ENCODE data around the gene PNPT1.

Gene PNPT1

DNA sequence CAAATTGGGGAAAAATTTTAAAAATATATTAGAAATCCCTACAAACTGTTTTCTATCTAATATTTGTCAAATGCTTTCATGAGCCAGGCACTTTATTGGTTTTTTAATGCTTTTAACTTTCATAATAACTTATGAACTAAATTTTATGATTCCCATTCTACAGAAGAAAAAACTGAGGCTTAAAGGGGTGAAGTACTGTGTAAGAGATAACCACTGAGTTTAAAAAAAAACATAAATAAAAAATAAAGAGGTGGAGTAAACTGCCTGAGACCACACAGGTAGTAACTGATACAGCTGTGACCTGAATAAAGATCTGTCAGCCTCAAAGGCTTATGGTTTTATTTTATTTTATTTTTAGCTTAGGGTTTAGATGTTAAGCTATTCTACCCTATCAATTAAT lies 24.7 kb downstream of the PNPT1 start:
- DNase-seq (ENCODE audit: low spot score): no peak

DNA sequence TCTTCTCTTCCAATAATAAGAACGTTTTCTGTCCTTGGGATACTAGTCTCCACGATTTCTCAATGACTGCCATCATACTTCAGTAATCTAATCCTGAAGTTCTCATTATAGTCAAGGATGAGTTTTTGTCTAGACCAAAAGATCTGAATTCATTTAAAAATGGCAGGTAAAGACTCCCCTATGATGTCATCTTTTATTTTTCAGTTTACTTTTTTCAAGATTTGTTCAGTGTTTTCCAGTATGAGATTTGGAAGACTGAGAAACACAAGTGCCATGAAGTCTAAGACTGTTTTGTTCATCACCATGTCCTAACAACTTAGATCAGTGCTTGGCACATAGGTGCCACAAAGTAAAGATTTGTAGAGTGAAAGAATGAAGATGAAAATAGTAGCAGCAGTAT lies 40.4 kb downstream of the PNPT1 start:
- DNase-seq (ENCODE audit: low spot score): no peak

GRCh38 chr2:55649211-55649610 lies 44.4 kb downstream of the PNPT1 start:
- no peak for DNase-seq (ENCODE audit: low spot score)

DNA sequence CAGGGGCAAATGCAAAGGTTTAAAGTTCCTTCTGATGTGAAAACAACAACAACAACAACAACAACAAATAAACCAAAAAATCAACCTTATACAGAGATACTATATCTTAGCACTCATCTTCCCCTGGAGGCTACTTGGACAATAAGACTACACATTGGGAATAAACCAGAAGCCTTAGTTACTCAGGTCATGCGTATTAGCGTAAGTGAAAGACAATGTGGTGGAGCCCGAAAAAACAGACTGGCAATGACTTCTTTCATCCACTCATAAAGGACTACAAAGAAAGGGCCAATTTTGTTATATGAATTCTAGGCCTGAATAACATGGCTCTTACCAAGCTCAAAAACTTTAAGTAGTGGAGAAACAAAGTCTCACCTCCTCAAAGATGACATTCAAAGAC lies 56.8 kb downstream of the PNPT1 start:
- no peak for DNase-seq (ENCODE audit: low spot score)

DNA sequence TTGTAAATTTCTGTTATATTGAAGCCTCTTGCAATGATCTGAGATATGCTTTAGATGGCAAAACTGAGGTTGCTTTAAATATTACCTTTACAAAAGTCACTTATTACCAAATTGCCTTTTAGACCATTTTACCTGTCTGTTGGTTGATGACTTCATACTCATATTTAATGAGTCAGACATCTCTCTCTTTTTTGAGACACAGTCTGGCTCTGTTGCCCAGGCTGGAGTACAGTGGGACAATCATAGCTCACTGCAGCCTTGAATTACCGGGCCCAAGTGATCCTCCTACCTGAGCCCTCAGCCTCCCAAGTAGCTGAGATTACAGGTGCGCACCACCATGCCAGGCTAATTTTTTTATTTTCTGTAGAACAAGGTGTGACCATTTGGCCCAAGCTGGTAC lies 64.7 kb downstream of the PNPT1 start:
- no peak for DNase-seq (ENCODE audit: low spot score)

DNA sequence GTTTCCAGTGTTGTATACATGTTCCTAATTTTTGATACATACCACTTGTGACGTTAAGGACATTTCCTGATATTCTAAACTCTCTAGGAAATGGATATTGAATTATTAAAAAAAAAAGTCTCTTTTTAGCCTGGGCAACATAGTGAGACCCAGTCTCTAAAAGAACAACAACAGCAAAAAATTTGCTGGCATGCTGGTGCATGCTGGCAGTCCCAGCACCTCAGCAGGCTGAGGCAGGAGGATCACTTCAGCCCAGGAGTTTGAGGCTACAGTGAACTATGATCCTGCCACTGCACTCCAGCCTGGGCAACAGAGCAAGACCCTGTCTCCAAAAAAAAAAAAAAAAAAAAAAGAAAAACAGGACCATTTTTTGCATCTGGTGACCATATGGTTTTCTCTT lies 65.7 kb downstream of the PNPT1 start:
- DNase-seq (ENCODE audit: low spot score): no peak

GRCh38 chr2:55621802-55622201 lies 71.8 kb downstream of the PNPT1 start:
- DNase-seq (ENCODE audit: low spot score): no peak

GRCh38 chr2:55620123-55620779 lies 73.4 kb downstream of the PNPT1 start:
- DNase-seq (ENCODE audit: low spot score): peak; percentile 22

GRCh38 chr2:55618275-55619055 lies 75.2 kb downstream of the PNPT1 start:
- peak; percentile 50 for DNase-seq (ENCODE audit: low spot score)

DNA sequence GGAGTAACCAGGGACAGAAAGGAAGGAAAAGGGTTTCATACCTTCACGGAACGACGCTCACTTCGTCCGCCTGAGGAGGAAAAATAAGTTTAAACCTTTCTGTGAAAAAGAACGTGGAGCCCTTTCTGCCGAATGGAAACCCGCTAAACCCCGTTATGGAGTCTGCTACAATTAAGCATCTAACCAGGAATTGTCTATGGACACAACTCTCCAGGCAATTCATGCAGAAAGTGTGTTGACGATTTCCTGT lies 75.7 kb downstream of the PNPT1 start:
- no peak for DNase-seq (ENCODE audit: low spot score)

- DNase-seq (ENCODE audit: low spot score): peak; percentile 81
These were observed 76.2 kb downstream of the PNPT1 start, which contains the start of gene PPP4R3B for GRCh38 chr2:55617175-55618024. TSS of gene PPP4R3B (minus strand) at chr2:55617622. CDS start at chr2:55617285, 337 bp downstream.

GRCh38 chr2:55616551-55617174 lies 77.0 kb downstream of the PNPT1 start:
- peak; percentile 23 for DNase-seq (ENCODE audit: low spot score)

DNA sequence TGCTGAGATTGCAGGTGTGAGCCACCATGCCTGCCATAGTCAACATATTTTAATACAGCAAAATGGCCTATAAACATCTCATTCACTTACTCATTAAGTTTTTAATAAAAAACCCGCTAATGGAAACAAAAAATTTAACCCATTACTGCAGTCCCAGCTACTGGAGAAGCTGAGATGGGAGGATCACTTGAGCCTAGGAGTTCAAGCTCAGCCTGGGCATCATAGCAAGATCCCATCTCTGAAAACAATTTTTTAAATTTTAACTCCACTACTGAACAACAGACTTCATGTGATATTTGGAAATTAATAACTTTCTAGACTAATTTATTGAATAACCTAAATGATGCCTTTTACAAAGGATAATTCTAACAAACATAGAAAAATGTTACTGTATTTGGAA lies 81.6 kb downstream of the PNPT1 start:
- DNase-seq (ENCODE audit: low spot score): no peak

GRCh38 chr2:55610954-55611743 lies 82.5 kb downstream of the PNPT1 start:
- no peak for DNase-seq (ENCODE audit: low spot score)

GRCh38 chr2:55609938-55610578 lies 83.6 kb downstream of the PNPT1 start:
- no peak for DNase-seq (ENCODE audit: low spot score)

- DNase-seq (ENCODE audit: low spot score): no peak
These were observed 84.3 kb downstream of the PNPT1 start for GRCh38 chr2:55609193-55609794.

DNA sequence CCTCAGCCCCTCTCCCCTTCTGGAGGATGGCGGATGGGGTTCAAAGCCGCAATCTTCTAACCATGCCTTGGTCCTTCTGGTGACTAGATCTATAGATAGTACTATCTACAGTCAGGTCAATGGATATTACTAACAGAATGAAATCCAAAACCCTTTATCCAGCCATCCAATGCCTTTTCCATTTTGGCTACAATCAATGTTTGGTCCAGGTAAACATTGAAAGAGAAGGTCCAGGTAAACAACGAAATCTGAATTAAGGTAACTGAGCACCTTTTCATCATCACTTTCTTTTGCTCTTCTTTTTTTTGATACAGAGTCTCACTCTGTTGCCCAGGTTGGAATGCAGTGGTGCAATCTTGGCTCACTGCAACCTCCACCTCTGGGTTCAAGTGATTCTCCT lies 85.9 kb downstream of the PNPT1 start:
- DNase-seq (ENCODE audit: low spot score): no peak

GRCh38 chr2:55604027-55604565 lies 89.5 kb downstream of the PNPT1 start:
- DNase-seq (ENCODE audit: low spot score): no peak

DNA sequence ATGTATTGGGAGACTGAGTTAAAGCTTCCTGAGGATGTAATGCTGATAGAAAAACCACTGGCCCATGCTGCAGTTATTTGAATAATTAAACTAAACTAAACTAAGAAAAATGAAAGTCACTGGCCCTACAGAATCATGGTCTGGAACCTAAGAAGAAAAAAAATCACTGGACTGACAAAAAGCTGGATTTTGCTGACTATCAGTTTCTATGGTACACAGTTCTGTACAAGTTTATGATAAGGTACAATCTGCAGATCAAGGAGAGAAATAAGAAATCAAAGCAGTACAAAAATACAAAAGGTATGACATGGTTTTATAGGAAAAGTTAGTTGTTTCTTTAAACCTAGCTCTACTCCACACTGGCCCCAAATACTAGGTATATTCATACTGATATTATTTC lies 91.8 kb downstream of the PNPT1 start:
- DNase-seq (ENCODE audit: low spot score): no peak

- no peak for DNase-seq (ENCODE audit: low spot score)
These were observed 95.4 kb downstream of the PNPT1 start for GRCh38 chr2:55598056-55598795.
